CD4-positive, alpha-beta T cell treated with Interleukin-2 at 100 ng/mL for 4 hours (primary cell): Measurements from ENCODE around the gene ZC3HAV1.
"Not testable (repeated sequence)": the region's sequence is repeated elsewhere in the genome, so short reads cannot be mapped to it uniquely, and the experiment has no call there.

Experiments used
- DNase-seq: peaks from one replicate; pipeline ENCODE4 v3.0.0-alpha.2; 2020; ENCODE audit warnings: low spot score

ZC3HAV1 gene

DNA sequence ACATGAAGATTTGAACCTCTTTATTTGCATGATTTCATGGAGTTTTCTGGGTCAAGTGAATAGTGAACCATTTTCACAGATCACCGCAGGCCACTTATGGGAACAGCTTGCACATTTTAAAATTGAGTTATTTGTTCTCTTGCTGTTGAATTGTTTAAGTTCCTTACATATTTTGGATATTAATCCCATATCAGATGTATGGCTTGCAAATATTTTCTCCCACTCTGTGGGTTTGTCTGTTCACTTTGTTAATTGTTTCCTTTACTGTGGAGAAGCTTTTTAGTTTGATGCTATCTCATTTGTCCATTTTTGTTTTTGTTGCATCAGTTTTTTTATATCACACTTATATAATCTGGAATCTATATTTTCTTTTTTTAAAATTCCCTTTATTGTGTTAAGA lies 59.6 kb downstream of the ZC3HAV1 start:
- no peak for DNase-seq

DNA sequence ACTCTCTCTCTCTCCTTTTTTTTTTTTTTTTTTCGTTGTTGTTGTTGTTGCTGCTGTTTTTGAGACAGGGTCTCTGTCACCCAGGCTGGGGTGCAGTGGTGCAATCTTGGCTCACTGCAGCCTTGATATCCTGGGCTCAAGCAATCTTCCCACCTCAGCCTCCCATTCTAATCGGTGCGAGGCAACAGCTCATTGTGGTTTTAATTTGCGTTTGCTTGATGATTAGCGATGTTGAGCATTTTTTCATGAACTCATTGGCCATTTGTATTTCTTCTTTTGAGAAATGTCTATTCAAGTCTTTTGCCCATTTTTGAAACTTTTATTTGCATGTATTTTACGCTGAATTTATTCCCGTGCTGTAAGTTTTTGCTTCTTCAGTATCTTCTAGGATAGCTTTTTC lies 60.4 kb downstream of the ZC3HAV1 start:
- no peak for DNase-seq

- no peak for DNase-seq
Measured at GRCh38 chr7:139047970-139048369, 61.5 kb downstream of the ZC3HAV1 start.

DNA sequence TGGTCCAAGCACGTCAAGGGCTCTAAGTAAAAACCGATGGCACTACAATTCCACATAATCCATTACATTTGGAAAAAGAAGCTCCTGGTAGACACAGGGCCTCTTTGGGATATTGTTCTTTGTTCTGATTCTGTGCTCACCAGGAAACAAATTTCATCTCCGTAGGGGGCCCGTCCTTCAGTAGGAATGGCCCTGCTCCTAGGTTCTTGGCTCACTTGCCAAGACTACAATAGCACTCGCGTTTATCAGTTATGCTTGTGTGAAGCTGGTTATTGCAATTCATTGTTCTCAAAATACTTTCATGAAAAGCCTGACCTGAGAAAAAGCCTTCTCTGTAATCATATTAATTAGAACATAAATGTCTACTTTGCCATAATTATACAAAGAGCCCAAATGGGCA lies 63.4 kb downstream of the ZC3HAV1 start:
- no peak for DNase-seq

GRCh38 chr7:139044813-139045794 lies 64.4 kb downstream of the ZC3HAV1 start:
- DNase-seq, result no peak

- peak; percentile 82 for DNase-seq
Measured at GRCh38 chr7:139043823-139044812, 65.4 kb downstream of the ZC3HAV1 start.

DNA sequence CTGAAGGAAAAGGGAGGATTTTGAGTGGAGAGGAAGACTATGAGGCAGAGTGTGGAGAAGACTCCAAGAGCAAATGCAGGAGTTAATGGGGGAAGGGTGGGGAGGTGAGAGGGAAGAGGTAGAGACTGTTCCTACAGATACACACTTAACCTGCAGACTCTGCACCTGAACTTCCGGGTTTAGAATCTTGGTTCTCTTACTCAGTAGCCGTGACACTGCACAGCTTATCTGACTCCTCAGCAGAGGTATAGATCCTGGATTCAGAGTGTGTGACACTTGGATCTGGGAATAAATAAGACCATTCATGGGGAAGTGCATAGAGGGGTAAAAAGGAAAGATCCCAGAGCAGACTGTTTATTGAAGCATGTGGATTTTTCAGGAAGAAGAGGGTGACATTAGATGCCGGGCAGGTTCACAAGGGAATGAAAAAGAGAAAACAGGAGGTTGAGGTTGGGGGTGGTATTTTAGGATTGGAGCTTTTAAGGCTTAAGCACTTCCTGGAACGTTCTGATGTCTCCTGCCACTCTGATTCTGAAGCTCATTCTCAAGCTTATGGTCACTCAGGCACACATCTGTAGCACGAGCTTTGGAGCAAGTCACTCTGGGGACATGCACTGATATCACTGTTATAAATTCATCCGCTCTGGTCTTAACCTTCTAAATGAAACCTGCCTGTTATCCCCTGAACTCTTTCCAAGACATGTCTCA lies 68.0 kb downstream of the ZC3HAV1 start:
- DNase-seq, result no peak

- no peak for DNase-seq
Measured at GRCh38 chr7:139038691-139039090, 70.8 kb downstream of the ZC3HAV1 start.

DNA sequence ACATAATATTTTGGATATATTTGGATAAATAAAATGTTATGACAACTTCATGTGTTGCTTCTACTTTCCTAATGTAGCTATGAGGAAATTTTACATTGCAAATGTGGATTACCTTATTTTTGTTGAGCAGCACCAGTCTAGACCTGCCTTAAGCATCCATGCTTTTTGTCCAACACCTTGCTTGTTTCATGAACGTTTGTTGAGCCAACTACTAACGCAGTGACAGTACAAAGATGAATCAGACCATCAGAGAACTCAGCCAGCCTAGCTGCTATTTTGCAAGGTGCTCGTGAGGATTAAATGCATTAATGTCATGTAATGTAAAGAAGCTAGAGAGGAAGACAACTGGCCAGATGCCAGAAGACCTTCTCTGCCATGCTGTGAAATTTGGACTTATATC lies 72.6 kb downstream of the ZC3HAV1 start:
- DNase-seq, result no peak

GRCh38 chr7:139035586-139036353 lies 73.8 kb downstream of the ZC3HAV1 start, which contains the start of gene ZC3HAV1L:
Gene ZC3HAV1L, minus strand, starts transcription at chr7:139036042. Its CDS starts 25 bp downstream, at chr7:139036017.
- DNase-seq, result peak; percentile 26

- DNase-seq, result no peak
Measured at GRCh38 chr7:139034855-139035585, 74.5 kb downstream of the ZC3HAV1 start.

- no peak for DNase-seq
Measured at GRCh38 chr7:139034336-139034735, 75.2 kb downstream of the ZC3HAV1 start.

- DNase-seq, result no peak
Measured at GRCh38 chr7:139033346-139034114, 76.0 kb downstream of the ZC3HAV1 start.

DNA sequence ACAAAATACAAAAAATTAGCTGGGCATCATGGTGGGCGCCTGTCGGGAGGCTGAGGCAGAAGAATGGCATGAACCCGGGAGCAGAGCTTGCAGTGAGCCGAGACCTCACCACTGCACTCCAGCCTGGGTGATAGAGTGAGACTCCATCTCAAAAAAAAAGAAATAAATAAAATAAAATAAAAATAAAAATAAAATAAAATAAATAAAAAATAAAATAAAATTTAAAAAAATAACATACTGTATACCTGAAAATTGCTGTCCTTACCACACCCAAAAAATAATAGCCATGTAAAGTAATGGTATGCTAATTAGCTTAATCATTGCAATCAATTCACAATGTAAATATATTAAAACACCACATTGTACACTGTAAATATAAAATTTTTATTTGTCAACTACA lies 77.0 kb downstream of the ZC3HAV1 start:
- no peak for DNase-seq

DNA sequence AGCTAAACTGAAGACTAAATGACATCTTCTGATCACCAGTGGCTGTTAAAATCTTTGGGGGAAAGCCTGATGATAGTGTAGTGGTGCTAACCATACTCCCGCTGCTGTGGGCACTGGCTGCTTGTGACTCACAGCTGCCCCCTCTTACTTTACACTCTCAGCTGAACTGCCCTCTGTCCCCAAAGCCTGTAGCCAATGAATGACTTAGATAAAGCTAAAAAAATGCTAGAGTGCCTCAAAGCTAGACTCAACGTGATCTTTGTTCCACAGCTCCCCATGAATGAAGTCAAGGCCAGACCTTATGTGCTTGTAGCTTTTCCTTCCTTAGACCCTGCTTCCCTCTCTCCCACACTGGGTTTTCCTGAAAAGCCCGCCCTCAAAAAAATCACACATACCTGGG lies 80.2 kb downstream of the ZC3HAV1 start:
- no peak for DNase-seq

- DNase-seq, result no peak
Measured at GRCh38 chr7:139026551-139026950, 83.0 kb downstream of the ZC3HAV1 start.

GRCh38 chr7:139025861-139026260 lies 83.7 kb downstream of the ZC3HAV1 start:
- not testable (repeated sequence) for DNase-seq

GRCh38 chr7:139023076-139023475 lies 86.4 kb downstream of the ZC3HAV1 start:
- DNase-seq, result no peak

DNA sequence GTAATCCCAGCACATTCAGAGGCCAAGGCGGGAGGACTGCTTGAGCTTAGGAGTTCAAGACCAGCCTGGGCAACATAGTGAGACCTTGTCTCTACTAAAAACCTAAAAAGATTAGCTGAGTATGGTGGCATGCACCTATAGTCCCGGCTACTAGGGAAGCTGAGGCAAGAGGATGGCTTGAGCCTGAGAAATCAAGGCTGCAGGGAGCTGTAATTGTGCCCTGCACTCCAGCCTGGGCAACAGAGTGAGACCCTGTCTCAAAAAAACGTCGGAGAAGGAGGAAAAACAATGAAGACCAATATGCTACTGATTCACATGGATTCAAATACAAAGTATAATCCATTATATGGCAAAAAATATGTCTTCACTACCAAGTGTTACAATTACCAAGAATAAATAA lies 87.2 kb downstream of the ZC3HAV1 start:
- DNase-seq, result no peak

DNA sequence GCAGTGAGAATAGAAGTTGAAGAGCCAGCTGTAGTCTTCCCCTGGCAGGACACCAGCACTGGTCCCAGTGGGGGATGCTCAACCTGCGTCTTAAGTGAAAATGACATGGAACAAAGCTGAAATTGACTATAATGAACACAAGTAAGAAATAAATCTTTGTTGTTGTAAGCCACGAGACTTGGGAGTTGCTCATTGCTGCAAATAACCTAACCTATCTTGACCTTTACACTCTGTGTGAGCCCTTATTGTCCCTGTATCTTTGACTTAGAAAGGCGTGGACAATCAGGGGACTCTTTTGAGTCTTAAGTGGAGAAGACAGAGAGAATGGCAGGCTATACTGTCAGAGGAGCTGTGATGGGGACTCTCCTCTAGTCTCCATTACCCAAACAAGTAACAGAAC lies 90.6 kb downstream of the ZC3HAV1 start:
- no peak for DNase-seq
